ENCODE measurements around the gene CHCHD5. TPM values are rescaled to one million over a fixed set of nuclear protein-coding genes. Genes with fewer than 3 reads are reported as not detected.
A peak's percentile ranks its signal among the peaks of the same experiment; 100 is the strongest.

CHCHD5 gene
- total RNA-seq, 1 donor from 2014 or later: 38.4 TPM

- no peak overlapping the region for H3K27ac Mint-ChIP-seq
- H3K36me3 Mint-ChIP-seq (ENCODE audit: insufficient read depth): no peaks in the 10 kb centered on the region
- no peak for TF ChIP-seq CTCF (IDR thresholded peaks at IDR 0.05; ENCODE audit: unreplicated experiment)
- H3K4me3 Mint-ChIP-seq (ENCODE audit: low read depth): no peak overlapping the region
- no peaks in the 10 kb centered on the region for H3K9me3 Mint-ChIP-seq (ENCODE audit: low read depth)
- peaks cover 16% of the 10 kb centered on the region for H3K4me1 Mint-ChIP-seq (ENCODE audit: low read depth)
- no peak for DNase-seq (ENCODE audit: low spot score, unreplicated experiment)
- no peaks in the 10 kb centered on the region for H3K27me3 Mint-ChIP-seq
These were observed 17.3 kb downstream of the CHCHD5 start for GRCh38 chr2:112601754-112602153.

GRCh38 chr2:112602917-112603316 is 18.5 kb downstream of the CHCHD5 start:
- Mint-ChIP-seq H3K36me3 (ENCODE audit: insufficient read depth) (no peaks in the 10 kb centered on the region), H3K4me3 (ENCODE audit: low read depth) (no peak overlapping the region), H3K9me3 (ENCODE audit: low read depth) (no peaks in the 10 kb centered on the region), H3K27ac (peak overlapping the region; percentile 51), H3K4me1 (ENCODE audit: low read depth) (peaks cover 16% of the 10 kb centered on the region), H3K27me3 (no peaks in the 10 kb centered on the region)
- DNase-seq (ENCODE audit: low spot score, unreplicated experiment): no peak
- no peak for TF ChIP-seq CTCF (IDR thresholded peaks at IDR 0.05; ENCODE audit: unreplicated experiment)

GRCh38 chr2:112603731-112604130 is 19.3 kb downstream of the CHCHD5 start:
- Mint-ChIP-seq H3K9me3 (ENCODE audit: low read depth) (no peaks in the 10 kb centered on the region), H3K27ac (no peak overlapping the region), H3K36me3 (ENCODE audit: insufficient read depth) (no peaks in the 10 kb centered on the region), H3K4me1 (ENCODE audit: low read depth) (peaks cover 16% of the 10 kb centered on the region), H3K27me3 (no peaks in the 10 kb centered on the region), H3K4me3 (ENCODE audit: low read depth) (no peak overlapping the region)
- DNase-seq (ENCODE audit: low spot score, unreplicated experiment): no peak
- no peak for TF ChIP-seq CTCF (IDR thresholded peaks at IDR 0.05; ENCODE audit: unreplicated experiment)

- peaks cover 16% of the 10 kb centered on the region for H3K4me1 Mint-ChIP-seq (ENCODE audit: low read depth)
- H3K4me3 Mint-ChIP-seq (ENCODE audit: low read depth): no peak overlapping the region
- H3K27me3 Mint-ChIP-seq: no peaks in the 10 kb centered on the region
- H3K36me3 Mint-ChIP-seq (ENCODE audit: insufficient read depth): no peaks in the 10 kb centered on the region
- peaks cover 5% of the 10 kb centered on the region for H3K9me3 Mint-ChIP-seq (ENCODE audit: low read depth)
- H3K27ac Mint-ChIP-seq: no peak overlapping the region
- DNase-seq (ENCODE audit: low spot score, unreplicated experiment): no peak
- TF ChIP-seq CTCF (IDR thresholded peaks at IDR 0.05; ENCODE audit: unreplicated experiment): no peak
These were observed 20.5 kb downstream of the CHCHD5 start for GRCh38 chr2:112604952-112605351.

- Mint-ChIP-seq H3K4me1 (ENCODE audit: low read depth) (peaks cover 14% of the 10 kb centered on the region), H3K27me3 (no peaks in the 10 kb centered on the region), H3K4me3 (ENCODE audit: low read depth) (no peak overlapping the region), H3K9me3 (ENCODE audit: low read depth) (peaks cover 6% of the 10 kb centered on the region), H3K36me3 (ENCODE audit: insufficient read depth) (no peaks in the 10 kb centered on the region), H3K27ac (no peak overlapping the region)
- no peak for TF ChIP-seq CTCF (IDR thresholded peaks at IDR 0.05; ENCODE audit: unreplicated experiment)
- no peak for DNase-seq (ENCODE audit: low spot score, unreplicated experiment)
These were observed 21.5 kb downstream of the CHCHD5 start for GRCh38 chr2:112605926-112606325.

Data from progenitor cell of endocrine pancreas (in vitro differentiated cells).